GM12892 (cell line): Measurements from ENCODE around the gene ADORA2A.

Experiments
- POLR2A ChIP-seq: IDR thresholded peaks from 2 replicates; pipeline ENCODE4 v1.6.1; 2011; ENCODE audit warnings: low read depth, low read length, control low read depth
- POLR2AphosphoS5 ChIP-seq: IDR thresholded peaks from 2 replicates; pipeline ENCODE4 v1.6.1; 2011; ENCODE audit warnings: low read depth, low read length, control low read depth

- TF ChIP-seq POLR2A (no peak), POLR2AphosphoS5 (no peak)
Observed at GRCh38 chr22:24383061-24383460, 44.3 kb upstream of the ADORA2A start.
